NT2/D1 (cell line): Measurements from ENCODE around the gene BIRC6.

ENCODE experiments used
- SUZ12 ChIP-seq: IDR thresholded peaks from 2 replicates; pipeline ENCODE4 v1.6.1; 2011; ENCODE audit not compliant: insufficient read length, insufficient read depth; ENCODE audit errors: extremely low read depth
- ZNF274 ChIP-seq: IDR thresholded peaks from 2 replicates; pipeline ENCODE4 v1.6.1; 2011; ENCODE audit warnings: mild to moderate bottlenecking, low read depth, low read length

GRCh38 chr2:32425719-32426141 lies 68.9 kb downstream of the BIRC6 start:
- TF ChIP-seq ZNF274 (no peak), SUZ12 (no peak)
